ENCODE results near the gene DYNC2LI1.

DNA sequence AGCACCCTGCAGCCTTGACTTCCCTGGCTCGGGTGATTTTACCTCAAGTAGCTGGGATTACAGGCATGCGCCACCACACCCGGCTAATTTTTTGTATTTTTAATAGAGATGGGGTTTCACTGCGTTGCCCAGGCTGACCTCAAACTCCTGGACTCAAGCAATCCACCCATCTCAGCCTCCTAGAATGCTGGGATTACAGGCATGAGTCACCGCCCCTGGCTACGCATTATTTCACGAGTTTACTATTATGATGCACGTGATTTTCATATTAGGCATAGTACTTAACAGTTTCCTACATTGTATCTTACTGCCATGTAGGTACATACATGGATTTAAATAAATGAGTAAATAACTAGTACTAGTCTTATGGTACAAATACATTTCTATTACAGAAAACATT is 4.4 kb downstream of the DYNC2LI1 start:
- TF ChIP-seq, protein P1, sequence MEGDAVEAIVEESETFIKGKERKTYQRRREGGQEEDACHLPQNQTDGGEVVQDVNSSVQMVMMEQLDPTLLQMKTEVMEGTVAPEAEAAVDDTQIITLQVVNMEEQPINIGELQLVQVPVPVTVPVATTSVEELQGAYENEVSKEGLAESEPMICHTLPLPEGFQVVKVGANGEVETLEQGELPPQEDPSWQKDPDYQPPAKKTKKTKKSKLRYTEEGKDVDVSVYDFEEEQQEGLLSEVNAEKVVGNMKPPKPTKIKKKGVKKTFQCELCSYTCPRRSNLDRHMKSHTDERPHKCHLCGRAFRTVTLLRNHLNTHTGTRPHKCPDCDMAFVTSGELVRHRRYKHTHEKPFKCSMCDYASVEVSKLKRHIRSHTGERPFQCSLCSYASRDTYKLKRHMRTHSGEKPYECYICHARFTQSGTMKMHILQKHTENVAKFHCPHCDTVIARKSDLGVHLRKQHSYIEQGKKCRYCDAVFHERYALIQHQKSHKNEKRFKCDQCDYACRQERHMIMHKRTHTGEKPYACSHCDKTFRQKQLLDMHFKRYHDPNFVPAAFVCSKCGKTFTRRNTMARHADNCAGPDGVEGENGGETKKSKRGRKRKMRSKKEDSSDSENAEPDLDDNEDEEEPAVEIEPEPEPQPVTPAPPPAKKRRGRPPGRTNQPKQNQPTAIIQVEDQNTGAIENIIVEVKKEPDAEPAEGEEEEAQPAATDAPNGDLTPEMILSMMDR (tag by site-specific recombination; IDR thresholded peaks at IDR 0.05): no peak
- TF ChIP-seq ZNF211 (tag by site-specific recombination; IDR thresholded peaks at IDR 0.05; ENCODE audit: low read depth): no peak
- TF ChIP-seq, protein P2, sequence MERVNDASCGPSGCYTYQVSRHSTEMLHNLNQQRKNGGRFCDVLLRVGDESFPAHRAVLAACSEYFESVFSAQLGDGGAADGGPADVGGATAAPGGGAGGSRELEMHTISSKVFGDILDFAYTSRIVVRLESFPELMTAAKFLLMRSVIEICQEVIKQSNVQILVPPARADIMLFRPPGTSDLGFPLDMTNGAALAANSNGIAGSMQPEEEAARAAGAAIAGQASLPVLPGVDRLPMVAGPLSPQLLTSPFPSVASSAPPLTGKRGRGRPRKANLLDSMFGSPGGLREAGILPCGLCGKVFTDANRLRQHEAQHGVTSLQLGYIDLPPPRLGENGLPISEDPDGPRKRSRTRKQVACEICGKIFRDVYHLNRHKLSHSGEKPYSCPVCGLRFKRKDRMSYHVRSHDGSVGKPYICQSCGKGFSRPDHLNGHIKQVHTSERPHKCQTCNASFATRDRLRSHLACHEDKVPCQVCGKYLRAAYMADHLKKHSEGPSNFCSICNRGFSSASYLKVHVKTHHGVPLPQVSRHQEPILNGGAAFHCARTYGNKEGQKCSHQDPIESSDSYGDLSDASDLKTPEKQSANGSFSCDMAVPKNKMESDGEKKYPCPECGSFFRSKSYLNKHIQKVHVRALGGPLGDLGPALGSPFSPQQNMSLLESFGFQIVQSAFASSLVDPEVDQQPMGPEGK (tag by site-specific recombination; IDR thresholded peaks at IDR 0.05): no peak
- TF ChIP-seq YY1 (tag by site-specific recombination; IDR thresholded peaks at IDR 0.05): no peak
- no peak for TF ChIP-seq ZNF16 (tag by site-specific recombination; IDR thresholded peaks at IDR 0.05; ENCODE audit: low read depth)
- TF ChIP-seq, protein P3, sequence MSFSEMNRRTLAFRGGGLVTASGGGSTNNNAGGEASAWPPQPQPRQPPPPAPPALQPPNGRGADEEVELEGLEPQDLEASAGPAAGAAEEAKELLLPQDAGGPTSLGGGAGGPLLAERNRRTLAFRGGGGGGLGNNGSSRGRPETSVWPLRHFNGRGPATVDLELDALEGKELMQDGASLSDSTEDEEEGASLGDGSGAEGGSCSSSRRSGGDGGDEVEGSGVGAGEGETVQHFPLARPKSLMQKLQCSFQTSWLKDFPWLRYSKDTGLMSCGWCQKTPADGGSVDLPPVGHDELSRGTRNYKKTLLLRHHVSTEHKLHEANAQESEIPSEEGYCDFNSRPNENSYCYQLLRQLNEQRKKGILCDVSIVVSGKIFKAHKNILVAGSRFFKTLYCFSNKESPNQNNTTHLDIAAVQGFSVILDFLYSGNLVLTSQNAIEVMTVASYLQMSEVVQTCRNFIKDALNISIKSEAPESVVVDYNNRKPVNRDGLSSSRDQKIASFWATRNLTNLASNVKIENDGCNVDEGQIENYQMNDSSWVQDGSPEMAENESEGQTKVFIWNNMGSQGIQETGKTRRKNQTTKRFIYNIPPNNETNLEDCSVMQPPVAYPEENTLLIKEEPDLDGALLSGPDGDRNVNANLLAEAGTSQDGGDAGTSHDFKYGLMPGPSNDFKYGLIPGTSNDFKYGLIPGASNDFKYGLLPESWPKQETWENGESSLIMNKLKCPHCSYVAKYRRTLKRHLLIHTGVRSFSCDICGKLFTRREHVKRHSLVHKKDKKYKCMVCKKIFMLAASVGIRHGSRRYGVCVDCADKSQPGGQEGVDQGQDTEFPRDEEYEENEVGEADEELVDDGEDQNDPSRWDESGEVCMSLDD (tag by site-specific recombination; IDR thresholded peaks at IDR 0.05): no peak
- no peak for TF ChIP-seq SALL2 (tag by site-specific recombination; IDR thresholded peaks at IDR 0.05; ENCODE audit: borderline replicate concordance)
- no peak for TF ChIP-seq ZNF112 (tag by site-specific recombination; IDR thresholded peaks at IDR 0.05)
- TF ChIP-seq MZF1 (tag by site-specific recombination; IDR thresholded peaks at IDR 0.05; ENCODE audit: borderline replicate concordance): no peak
- no peak for TF ChIP-seq ZNF48 (tag by site-specific recombination; IDR thresholded peaks at IDR 0.05)
- TF ChIP-seq, protein P4, sequence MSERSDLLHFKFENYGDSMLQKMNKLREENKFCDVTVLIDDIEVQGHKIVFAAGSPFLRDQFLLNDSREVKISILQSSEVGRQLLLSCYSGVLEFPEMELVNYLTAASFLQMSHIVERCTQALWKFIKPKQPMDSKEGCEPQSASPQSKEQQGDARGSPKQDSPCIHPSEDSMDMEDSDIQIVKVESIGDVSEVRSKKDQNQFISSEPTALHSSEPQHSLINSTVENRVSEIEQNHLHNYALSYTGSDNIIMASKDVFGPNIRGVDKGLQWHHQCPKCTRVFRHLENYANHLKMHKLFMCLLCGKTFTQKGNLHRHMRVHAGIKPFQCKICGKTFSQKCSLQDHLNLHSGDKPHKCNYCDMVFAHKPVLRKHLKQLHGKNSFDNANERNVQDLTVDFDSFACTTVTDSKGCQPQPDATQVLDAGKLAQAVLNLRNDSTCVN (tag by site-specific recombination; optimal IDR thresholded peaks at IDR 0.05): no peak
- TF ChIP-seq, protein P5, sequence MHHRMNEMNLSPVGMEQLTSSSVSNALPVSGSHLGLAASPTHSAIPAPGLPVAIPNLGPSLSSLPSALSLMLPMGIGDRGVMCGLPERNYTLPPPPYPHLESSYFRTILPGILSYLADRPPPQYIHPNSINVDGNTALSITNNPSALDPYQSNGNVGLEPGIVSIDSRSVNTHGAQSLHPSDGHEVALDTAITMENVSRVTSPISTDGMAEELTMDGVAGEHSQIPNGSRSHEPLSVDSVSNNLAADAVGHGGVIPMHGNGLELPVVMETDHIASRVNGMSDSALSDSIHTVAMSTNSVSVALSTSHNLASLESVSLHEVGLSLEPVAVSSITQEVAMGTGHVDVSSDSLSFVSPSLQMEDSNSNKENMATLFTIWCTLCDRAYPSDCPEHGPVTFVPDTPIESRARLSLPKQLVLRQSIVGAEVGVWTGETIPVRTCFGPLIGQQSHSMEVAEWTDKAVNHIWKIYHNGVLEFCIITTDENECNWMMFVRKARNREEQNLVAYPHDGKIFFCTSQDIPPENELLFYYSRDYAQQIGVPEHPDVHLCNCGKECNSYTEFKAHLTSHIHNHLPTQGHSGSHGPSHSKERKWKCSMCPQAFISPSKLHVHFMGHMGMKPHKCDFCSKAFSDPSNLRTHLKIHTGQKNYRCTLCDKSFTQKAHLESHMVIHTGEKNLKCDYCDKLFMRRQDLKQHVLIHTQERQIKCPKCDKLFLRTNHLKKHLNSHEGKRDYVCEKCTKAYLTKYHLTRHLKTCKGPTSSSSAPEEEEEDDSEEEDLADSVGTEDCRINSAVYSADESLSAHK (tag by site-specific recombination; IDR thresholded peaks at IDR 0.05): no peak
- TF ChIP-seq PRDM1 (tag by site-specific recombination; IDR thresholded peaks at IDR 0.05): no peak

All from HEK293 (cell line).